ENCODE data around the gene PDE4D. TPM values are rescaled to one million over a fixed set of nuclear protein-coding genes. Genes with fewer than 3 reads are reported as not detected.

Gene PDE4D
- total RNA-seq, 4 donors from 2014 or later = 15.9 to 66.3 (median 48.7) TPM

DNA sequence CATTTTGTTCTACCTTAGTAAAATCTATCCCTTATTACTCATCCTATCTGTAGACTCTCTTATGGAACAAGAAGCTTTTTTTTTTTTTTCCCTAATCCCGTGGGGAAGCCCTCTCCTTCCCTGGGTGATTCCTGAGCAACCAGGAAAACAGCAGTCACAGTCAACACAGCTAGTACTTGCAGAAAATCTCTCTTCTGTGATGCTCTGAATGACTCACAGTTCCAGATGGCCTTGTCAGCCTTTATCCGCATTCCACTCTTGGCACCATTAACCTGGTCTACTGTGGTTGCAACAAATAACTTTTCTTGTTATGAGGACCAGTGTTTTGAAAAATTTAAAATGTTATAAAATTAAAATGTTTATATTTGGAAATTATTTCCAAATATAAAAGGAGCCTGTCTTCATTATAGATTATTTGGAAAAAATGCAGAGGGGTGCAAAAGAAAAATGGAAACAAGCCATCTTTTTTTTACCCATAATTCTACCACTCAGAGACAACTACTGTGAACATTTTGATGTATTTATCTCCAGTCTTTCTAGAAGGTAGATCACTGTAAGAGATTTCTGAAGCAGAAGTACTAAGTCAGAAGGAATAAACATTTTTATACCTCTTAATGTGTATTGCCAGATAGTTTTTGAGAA, 824.0 kb downstream of the PDE4D start:
- Histone ChIP-seq H3K36me3 (no peaks in the 10 kb centered on the region), H3K9me3 (no peaks in the 10 kb centered on the region), H3K27ac (no peak overlapping the region), H3K27me3 (no peaks in the 10 kb centered on the region), H3K4me1 (peaks cover 0 to 8% (median 0%) of the 10 kb centered on the region in 4 donors), H3K4me3 (no peak overlapping the region)
- no peak for TF ChIP-seq EP300 (IDR thresholded peaks at IDR 0.05)
- no peak for TF ChIP-seq POLR2A (IDR thresholded peaks at IDR 0.05)
- TF ChIP-seq, protein P1, sequence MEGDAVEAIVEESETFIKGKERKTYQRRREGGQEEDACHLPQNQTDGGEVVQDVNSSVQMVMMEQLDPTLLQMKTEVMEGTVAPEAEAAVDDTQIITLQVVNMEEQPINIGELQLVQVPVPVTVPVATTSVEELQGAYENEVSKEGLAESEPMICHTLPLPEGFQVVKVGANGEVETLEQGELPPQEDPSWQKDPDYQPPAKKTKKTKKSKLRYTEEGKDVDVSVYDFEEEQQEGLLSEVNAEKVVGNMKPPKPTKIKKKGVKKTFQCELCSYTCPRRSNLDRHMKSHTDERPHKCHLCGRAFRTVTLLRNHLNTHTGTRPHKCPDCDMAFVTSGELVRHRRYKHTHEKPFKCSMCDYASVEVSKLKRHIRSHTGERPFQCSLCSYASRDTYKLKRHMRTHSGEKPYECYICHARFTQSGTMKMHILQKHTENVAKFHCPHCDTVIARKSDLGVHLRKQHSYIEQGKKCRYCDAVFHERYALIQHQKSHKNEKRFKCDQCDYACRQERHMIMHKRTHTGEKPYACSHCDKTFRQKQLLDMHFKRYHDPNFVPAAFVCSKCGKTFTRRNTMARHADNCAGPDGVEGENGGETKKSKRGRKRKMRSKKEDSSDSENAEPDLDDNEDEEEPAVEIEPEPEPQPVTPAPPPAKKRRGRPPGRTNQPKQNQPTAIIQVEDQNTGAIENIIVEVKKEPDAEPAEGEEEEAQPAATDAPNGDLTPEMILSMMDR (IDR thresholded peaks at IDR 0.05) = no peak
- 38 to 40% methylated on average over 2 of the region's 2 CpGs for WGBS, 2 donors
- DNase-seq (ENCODE audit: low spot score in 2 of 2) = no peak

DNA sequence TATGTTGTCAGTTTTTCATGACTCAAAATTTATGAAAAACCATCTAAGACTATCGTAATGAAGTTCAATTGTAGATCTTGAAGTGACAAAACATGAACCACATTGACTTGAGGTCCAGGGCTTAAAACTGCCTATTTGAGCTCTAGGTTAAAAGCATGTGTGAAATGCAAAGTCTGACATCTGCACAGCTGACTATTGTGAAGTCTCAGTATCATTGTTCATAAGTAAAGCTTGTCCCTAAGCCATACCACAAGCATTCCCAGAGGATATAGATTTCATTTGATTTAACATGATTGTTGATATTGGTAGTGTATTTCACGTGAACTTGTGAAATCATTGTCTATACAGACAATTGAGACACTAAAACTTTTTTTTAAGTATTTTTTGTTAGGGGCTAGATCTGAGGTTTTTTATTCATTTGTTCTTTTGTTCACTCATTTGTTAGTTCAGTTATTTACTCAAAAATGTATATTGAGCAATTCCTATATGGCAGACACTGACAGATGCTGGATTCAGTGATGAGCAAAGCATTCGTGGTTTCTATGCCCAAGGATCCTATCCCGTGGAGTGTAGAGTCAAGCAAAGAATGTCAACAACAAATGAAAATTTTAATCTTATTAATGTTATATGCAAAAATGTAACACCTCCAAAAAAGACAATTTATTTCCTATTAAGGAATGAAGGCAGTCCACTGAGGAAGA, 825.4 kb downstream of the PDE4D start:
- Histone ChIP-seq H3K4me1 (peaks cover 0 to 15% (median 0%) of the 10 kb centered on the region in 4 donors), H3K27me3 (no peaks in the 10 kb centered on the region), H3K9me3 (no peaks in the 10 kb centered on the region), H3K4me3 (no peak overlapping the region), H3K36me3 (no peaks in the 10 kb centered on the region), H3K27ac (no peak overlapping the region)
- WGBS, 2 donors = 94% methylated on average over 4 of the region's 4 CpGs
- no peak for DNase-seq (ENCODE audit: low spot score in 2 of 2)
- no peak for TF ChIP-seq POLR2A (IDR thresholded peaks at IDR 0.05)

DNA sequence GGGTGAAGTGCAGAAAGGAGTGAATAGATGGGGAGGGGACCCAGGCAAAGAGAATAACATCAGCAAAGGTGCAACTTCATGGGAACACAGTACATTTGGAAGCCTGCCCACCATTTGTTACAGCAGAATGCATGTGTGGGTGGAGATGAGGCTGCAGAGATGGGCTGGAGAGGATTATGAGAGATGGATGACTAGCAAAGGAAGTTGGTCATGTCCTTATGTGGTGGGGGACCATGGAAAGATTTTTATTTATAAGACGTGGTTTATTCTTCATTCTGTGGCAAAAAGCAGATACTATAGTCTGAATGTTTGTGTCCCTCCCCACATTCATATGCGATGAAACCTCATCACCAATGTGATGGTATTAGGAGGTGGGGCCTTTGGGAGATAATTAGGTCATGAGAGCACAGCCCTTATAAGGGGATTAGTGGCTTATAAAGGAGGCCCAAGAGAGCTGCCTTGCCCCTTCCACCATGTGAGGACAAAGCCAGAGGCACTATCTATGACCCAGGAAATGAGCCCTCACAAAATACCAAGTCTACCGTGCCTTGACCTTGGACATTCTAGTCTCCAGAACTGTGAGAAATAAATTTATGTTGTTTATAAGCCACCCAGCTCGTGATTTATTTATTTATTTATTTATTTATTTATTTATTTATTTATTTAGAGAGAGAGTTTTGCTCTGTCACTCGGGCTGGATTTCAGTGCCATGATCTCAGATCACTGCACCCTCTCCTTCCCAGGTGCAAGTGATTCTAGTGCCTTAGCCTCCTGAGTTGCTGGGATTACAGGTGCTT, 827.0 kb downstream of the PDE4D start:
- peaks cover 0 to 21% (median 0%) of the 10 kb centered on the region in 4 donors for H3K4me1 ChIP-seq
- DNase-seq (ENCODE audit: low spot score in 2 of 2) = no peak
- no peak overlapping the region for H3K27ac ChIP-seq
- no peaks in the 10 kb centered on the region for H3K36me3 ChIP-seq
- TF ChIP-seq, protein P1 (IDR thresholded peaks at IDR 0.05) = no peak
- TF ChIP-seq POLR2A (IDR thresholded peaks at IDR 0.05) = no peak
- TF ChIP-seq EP300 (IDR thresholded peaks at IDR 0.05) = no peak
- H3K27me3 ChIP-seq = no peaks in the 10 kb centered on the region
- no peaks in the 10 kb centered on the region for H3K9me3 ChIP-seq
- 85 to 93% methylated on average over 5 of the region's 5 CpGs for WGBS, 2 donors
- H3K4me3 ChIP-seq = no peak overlapping the region

DNA sequence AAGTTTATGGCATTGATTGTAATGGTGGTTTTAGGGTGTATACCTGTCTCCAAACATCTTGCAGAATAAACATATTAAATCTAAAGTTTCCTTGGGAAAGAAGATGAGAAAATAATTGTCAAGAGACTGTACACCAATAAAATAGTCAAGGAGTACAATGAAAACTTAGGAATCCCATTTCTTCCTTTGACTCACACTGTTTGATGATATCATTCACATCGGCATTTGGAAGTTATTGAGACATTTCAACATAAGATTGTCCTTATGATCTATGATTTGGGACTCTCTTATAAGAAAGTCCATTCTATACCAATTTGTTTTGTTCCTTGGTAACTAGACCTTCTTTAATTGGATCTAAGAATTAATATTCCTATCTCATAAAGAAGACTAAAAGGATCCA, 828.0 kb downstream of the PDE4D start:
- H3K27ac ChIP-seq = no peak overlapping the region
- 81 to 82% methylated on average over 1 of the region's 1 CpG for WGBS, 2 donors
- H3K27me3 ChIP-seq = no peaks in the 10 kb centered on the region
- no peak for TF ChIP-seq EP300 (IDR thresholded peaks at IDR 0.05)
- TF ChIP-seq, protein P1 (IDR thresholded peaks at IDR 0.05) = no peak
- TF ChIP-seq POLR2A (IDR thresholded peaks at IDR 0.05) = no peak
- no peaks in the 10 kb centered on the region for H3K36me3 ChIP-seq
- H3K4me1 ChIP-seq = peaks cover 0 to 21% (median 0%) of the 10 kb centered on the region in 4 donors
- H3K4me3 ChIP-seq = no peak overlapping the region
- no peak for DNase-seq (ENCODE audit: low spot score in 2 of 2)
- no peaks in the 10 kb centered on the region for H3K9me3 ChIP-seq

DNA sequence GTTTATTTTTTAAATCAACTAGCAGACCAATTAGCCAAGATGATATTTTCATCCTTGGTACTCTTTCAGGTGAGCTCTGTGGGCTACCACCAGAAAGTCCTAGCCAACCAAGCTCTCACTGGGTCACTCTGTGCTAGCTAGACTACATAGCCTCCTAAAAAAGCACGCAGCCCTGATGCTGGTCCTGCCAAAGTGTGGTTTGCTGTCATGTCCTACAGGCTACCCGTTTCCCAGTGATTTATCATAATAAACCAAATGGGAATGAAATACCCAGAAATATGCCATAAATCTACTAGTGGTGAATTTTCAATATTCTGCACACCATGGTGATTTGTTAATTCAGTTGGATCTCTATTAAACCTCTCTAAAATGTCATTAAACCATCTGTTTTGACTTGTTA, 829.2 kb downstream of the PDE4D start:
- peaks cover 0 to 15% (median 0%) of the 10 kb centered on the region in 4 donors for H3K4me1 ChIP-seq
- H3K4me3 ChIP-seq = no peak overlapping the region
- TF ChIP-seq POLR2A (IDR thresholded peaks at IDR 0.05) (no peak), EP300 (IDR thresholded peaks at IDR 0.05) (no peak)
- TF ChIP-seq, protein P1 (IDR thresholded peaks at IDR 0.05) = no peak
- H3K27ac ChIP-seq = no peak overlapping the region
- no peaks in the 10 kb centered on the region for H3K27me3 ChIP-seq
- H3K9me3 ChIP-seq = no peaks in the 10 kb centered on the region
- 71 to 77% methylated on average over 2 of the region's 2 CpGs for WGBS, 2 donors
- DNase-seq (ENCODE audit: low spot score in 2 of 2) = no peak
- H3K36me3 ChIP-seq = no peaks in the 10 kb centered on the region

All from tibial nerve (tissue), 4 donors.